HEK293 (cell line): ENCODE measurements around the gene U2AF1.
"Not testable (repeated sequence)": the region's sequence is repeated elsewhere in the genome, so short reads cannot be mapped to it uniquely, and the experiment has no call there.

Source experiments
- MZF1 ChIP-seq: fragments of 450-650 bp; formaldehyde crosslinking; IDR thresholded peaks from 2 replicates; pipeline ENCODE4 v1.5.1; 2017; ENCODE audit warnings: missing biosample characterization, missing genetic modification characterization, borderline replicate concordance
- ZNF221 ChIP-seq: fragments of 450-650 bp; formaldehyde crosslinking; IDR thresholded peaks from 2 replicates; pipeline ENCODE4 v1.5.1; 2017; ENCODE audit warnings: missing biosample characterization, missing genetic modification characterization, borderline replicate concordance
- ZNF501 ChIP-seq: fragments of 450-650 bp; formaldehyde crosslinking; IDR thresholded peaks from 2 replicates; pipeline ENCODE4 v1.5.1; 2016; ENCODE audit warnings: missing biosample characterization, missing genetic modification characterization
- TF ChIP-seq, protein P1 (sequence below): fragments of 450-650 bp; formaldehyde crosslinking; IDR thresholded peaks from 2 replicates; pipeline ENCODE4 v1.5.1; 2016; ENCODE audit warnings: missing biosample characterization, missing genetic modification characterization

DNA sequence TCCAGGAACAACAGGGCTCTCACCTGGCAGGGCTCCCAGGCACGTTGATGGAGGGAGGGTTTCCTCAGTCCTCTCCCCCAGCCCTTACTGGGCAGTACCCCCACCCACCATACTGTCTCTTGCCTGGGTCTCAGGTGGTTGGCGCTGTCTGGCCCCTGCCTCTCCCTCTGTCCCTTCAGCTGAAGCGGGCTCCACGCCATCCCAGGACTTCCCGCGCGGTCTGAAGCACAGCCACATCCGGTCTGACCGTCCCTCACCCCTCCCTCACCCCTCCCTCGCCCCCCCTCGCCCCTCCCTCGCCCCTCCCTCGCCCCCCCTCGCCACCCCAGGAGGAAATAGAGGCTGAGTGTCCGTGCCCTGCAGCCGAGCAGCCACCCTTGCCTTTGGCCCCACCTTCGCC is 34.0 kb upstream of the U2AF1 start:
- not testable (repeated sequence) for TF ChIP-seq ZNF501, MZF1, ZNF221 (tag by site-specific recombination)
- TF ChIP-seq, protein P1, sequence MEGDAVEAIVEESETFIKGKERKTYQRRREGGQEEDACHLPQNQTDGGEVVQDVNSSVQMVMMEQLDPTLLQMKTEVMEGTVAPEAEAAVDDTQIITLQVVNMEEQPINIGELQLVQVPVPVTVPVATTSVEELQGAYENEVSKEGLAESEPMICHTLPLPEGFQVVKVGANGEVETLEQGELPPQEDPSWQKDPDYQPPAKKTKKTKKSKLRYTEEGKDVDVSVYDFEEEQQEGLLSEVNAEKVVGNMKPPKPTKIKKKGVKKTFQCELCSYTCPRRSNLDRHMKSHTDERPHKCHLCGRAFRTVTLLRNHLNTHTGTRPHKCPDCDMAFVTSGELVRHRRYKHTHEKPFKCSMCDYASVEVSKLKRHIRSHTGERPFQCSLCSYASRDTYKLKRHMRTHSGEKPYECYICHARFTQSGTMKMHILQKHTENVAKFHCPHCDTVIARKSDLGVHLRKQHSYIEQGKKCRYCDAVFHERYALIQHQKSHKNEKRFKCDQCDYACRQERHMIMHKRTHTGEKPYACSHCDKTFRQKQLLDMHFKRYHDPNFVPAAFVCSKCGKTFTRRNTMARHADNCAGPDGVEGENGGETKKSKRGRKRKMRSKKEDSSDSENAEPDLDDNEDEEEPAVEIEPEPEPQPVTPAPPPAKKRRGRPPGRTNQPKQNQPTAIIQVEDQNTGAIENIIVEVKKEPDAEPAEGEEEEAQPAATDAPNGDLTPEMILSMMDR (tag by site-specific recombination) = not testable (repeated sequence)
